HCT116 (cell line): Measurements from ENCODE around the gene NHP2. TPM values are rescaled to one million over a fixed set of nuclear protein-coding genes. Genes with fewer than 3 reads are reported as not detected.

Experiments used
- ATAC-seq: fragments of 200-7000 bp; cut with Tn5 transposase; 2 replicates; pipeline ENCODE4 v1.9.1; 2020; ENCODE audit warnings: mild to moderate bottlenecking, moderate library complexity
- BruUV-seq: library from RNA; stranded (reverse); fragments of 400-500 nt; replicated peaks from 2 replicates; lab custom pipeline; 2021; lab: Mats Ljungman, UMichigan
- CTCF ChIA-PET: fragments of 300-600 bp; sonication (Branson Sonifier 250); formaldehyde crosslinking; loops from one replicate; lab custom pipeline; 2021; ENCODE audit warnings: antibody characterized with exemption; lab: Charles Lee
- POLR2A ChIA-PET: fragments of 300-600, 350-600 bp; sonication (Branson Sonifier 250); formaldehyde crosslinking; loops from one replicate; lab custom pipeline; 2021; ENCODE audit warnings: antibody characterized with exemption; lab: Charles Lee
- RAD21 ChIA-PET, 2 experiments: fragments of 300-600 bp; sonication (Branson Sonifier 250); formaldehyde crosslinking; loops; one replicate each; lab custom pipeline; 2023; ENCODE audit warnings: low total read pairs in 2 of 2; ENCODE audit not compliant: uncharacterized antibody in 2 of 2, unreplicated experiment in 2 of 2, low non-redundant PET in 1 of 2; lab: Charles Lee
- DNase-seq: peaks from one replicate; pipeline ENCODE4 v3.0.0-alpha.2; 2010; ENCODE audit warnings: low read depth, low spot score
- H2AFZ ChIP-seq: fragments of 200-600 bp; shearing (Covaris generic), sonication (generic); 2 replicates; pipeline ENCODE4 v1.6.1; 2017; ENCODE audit warnings: low read depth, mixed run types, mixed read lengths, antibody characterized with exemption, low read length; ENCODE audit not compliant: poor library complexity, severe bottlenecking
- H3K27ac ChIP-seq: 2 replicates; pipeline ENCODE4 v1.5.1; 2012; ENCODE audit warnings: low read depth, low read length
- H3K27me3 ChIP-seq: fragments of 200-600 bp; sonication (generic); 2 replicates; pipeline ENCODE4 v1.6.1; 2016; ENCODE audit warnings: mixed run types, low read length, mixed read lengths; ENCODE audit not compliant: insufficient read depth
- H3K36me3 ChIP-seq, 2 experiments: fragments of 200-500 bp in 1 of 2; fragments of 200-600 bp in 1 of 2; sonication (Bioruptor generic) in 1 of 2; sonication (generic) in 1 of 2; 2 replicates each; pipeline versions ENCODE4 v1.5.1 to v1.6.1; 2014 to 2016; ENCODE audit warnings: low read length in 2 of 2, inconsistent platforms in 1 of 2, mixed read lengths in 1 of 2, mixed run types in 1 of 2; ENCODE audit not compliant: insufficient read depth in 2 of 2, control insufficient read depth in 1 of 2
- H3K4me1 ChIP-seq, 2 experiments: fragments of 200-600 bp in 1 of 2; sonication (generic) in 1 of 2; 2 replicates each; pipeline versions ENCODE4 v1.5.1 to v1.6.1; 2012 to 2017; ENCODE audit warnings: low read length in 2 of 2, inconsistent platforms in 1 of 2, mild to moderate bottlenecking in 1 of 2, mixed read lengths in 1 of 2, mixed run types in 1 of 2, moderate library complexity in 1 of 2; ENCODE audit not compliant: insufficient read depth in 2 of 2, control insufficient read depth in 1 of 2
- H3K4me2 ChIP-seq: fragments of 200-600 bp; sonication (generic); 2 replicates; pipeline ENCODE4 v1.6.1; 2017; ENCODE audit warnings: mixed run types, low read length, mixed read lengths
- H3K4me3 ChIP-seq, 2 experiments: fragments of 200-600 bp in 1 of 2; sonication (generic) in 1 of 2; replicated peaks in 1 of 2; 2 replicates each; pipeline ENCODE4 v1.5.1; 2011 to 2016; ENCODE audit warnings: low read length in 2 of 2, control low read depth in 1 of 2, low read depth in 1 of 2, mild to moderate bottlenecking in 1 of 2, mixed read lengths in 1 of 2, mixed run types in 1 of 2
- H3K79me2 ChIP-seq: fragments of 200-600 bp; sonication (generic); 2 replicates; pipeline ENCODE4 v1.6.1; 2017; ENCODE audit warnings: mild to moderate bottlenecking, mixed run types, low read length, moderate library complexity, mixed read lengths; ENCODE audit not compliant: insufficient read depth
- H3K9ac ChIP-seq: fragments of 200-600 bp; sonication (generic); 2 replicates; pipeline ENCODE4 v1.6.1; 2016; ENCODE audit warnings: low read length, mixed read lengths
- H3K9me2 ChIP-seq: fragments of 200-600 bp; sonication (generic), shearing (Covaris generic); 2 replicates; pipeline ENCODE4 v1.6.1; 2017; ENCODE audit warnings: mixed run types, mild to moderate bottlenecking, moderate library complexity; ENCODE audit not compliant: insufficient read depth
- H3K9me3 ChIP-seq, 2 experiments: fragments of 200-500 bp in 1 of 2; fragments of 200-600 bp in 1 of 2; sonication (Bioruptor generic) in 1 of 2; sonication (generic) in 1 of 2; 2 replicates each; pipeline ENCODE4 v1.6.1; 2014 to 2017; ENCODE audit warnings: low read length in 2 of 2, mixed read lengths in 2 of 2, inconsistent platforms in 1 of 2, low read depth in 1 of 2, mild to moderate bottlenecking in 1 of 2, mixed run types in 1 of 2, moderate library complexity in 1 of 2; ENCODE audit not compliant: control insufficient read depth in 1 of 2, insufficient read depth in 1 of 2
- H4K20me1 ChIP-seq: fragments of 200-600 bp; sonication (generic), shearing (Covaris generic); 2 replicates; pipeline ENCODE4 v1.6.1; 2017; ENCODE audit warnings: mixed run types, mild to moderate bottlenecking, moderate library complexity; ENCODE audit not compliant: insufficient read depth
- ATF3 ChIP-seq: IDR thresholded peaks from 2 replicates; pipeline ENCODE4 v1.6.1; 2012
- CEBPB ChIP-seq: IDR thresholded peaks from 2 replicates; pipeline ENCODE4 v1.6.1; 2012; ENCODE audit warnings: low read depth
- CTCF ChIP-seq, 3 experiments: fragments of 200-600 bp in 1 of 3; sonication (generic) in 1 of 3; IDR thresholded peaks in 2 of 3; conservative IDR thresholded peaks in 1 of 3; 2 replicates each; pipeline ENCODE4 v1.5.1; 2012 to 2017; ENCODE audit warnings: low read depth in 2 of 3, low read length in 2 of 3, antibody characterized with exemption in 1 of 3, borderline replicate concordance in 1 of 3, control low read depth in 1 of 3, mild to moderate bottlenecking in 1 of 3, mixed read lengths in 1 of 3, mixed run types in 1 of 3, moderate library complexity in 1 of 3; ENCODE audit not compliant: insufficient read depth in 1 of 3
- EZH2 ChIP-seq: fragments of 200-600 bp; sonication (generic); IDR thresholded peaks from 2 replicates; pipeline ENCODE4 v1.6.1; 2017; ENCODE audit warnings: antibody characterized with exemption, mixed run types
- EZH2phosphoT487 ChIP-seq: fragments of 200-600 bp; IDR thresholded peaks from 2 replicates; pipeline ENCODE4 v1.6.1; 2018; ENCODE audit warnings: antibody characterized with exemption, borderline replicate concordance
- FOSL1 ChIP-seq: IDR thresholded peaks from 2 replicates; pipeline ENCODE4 v1.6.1; 2012; ENCODE audit warnings: low read depth
- MAX ChIP-seq: IDR thresholded peaks from 2 replicates; pipeline ENCODE4 v1.6.1; 2012
- POLR2A ChIP-seq: IDR thresholded peaks from 2 replicates; pipeline ENCODE4 v1.7.0; 2011; ENCODE audit warnings: borderline replicate concordance; ENCODE audit not compliant: insufficient read depth, insufficient read length; ENCODE audit errors: extremely low read depth
- SRF ChIP-seq: IDR thresholded peaks from 2 replicates; pipeline ENCODE4 v1.6.1; 2012; ENCODE audit warnings: low read depth
- TCF7L2 ChIP-seq: IDR thresholded peaks from 2 replicates; pipeline ENCODE4 v1.7.0; 2011; ENCODE audit warnings: borderline replicate concordance, inconsistent platforms; ENCODE audit not compliant: insufficient read depth, insufficient read length; ENCODE audit errors: extremely low read depth
- ZBTB33 ChIP-seq: IDR thresholded peaks from 2 replicates; pipeline ENCODE4 v1.6.1; 2011; ENCODE audit warnings: mild to moderate bottlenecking, low read length, moderate library complexity; ENCODE audit not compliant: insufficient replicate concordance; ENCODE audit errors: extremely low read depth
- intact Hi-C: fragments of 100-400 bp; cut with micrococcal nuclease; formaldehyde crosslinking; loops from 2 replicates; pipeline ENCODE4 v1.10.0; 2022
- total RNA-seq: library from RNA; stranded (reverse); gene quantifications from one replicate; pipeline ENCODE4 v1.2.1, GENCODE V29; 2021; ENCODE audit not compliant: unreplicated experiment

The NHP2 gene
- total RNA-seq, 1 experiment from 2014 or later: 260 TPM

GRCh38 chr5:178122346-178122745, 31.3 kb downstream of the NHP2 start:
- Histone ChIP-seq H3K9ac (no peak overlapping the region), H2AFZ (no peak overlapping the region), H3K9me2 (no peaks in the 10 kb centered on the region), H3K4me1 (no peaks in the 10 kb centered on the region), H3K9me3 (no peaks in the 10 kb centered on the region), H3K27me3 (no peaks in the 10 kb centered on the region), H3K4me2 (no peak overlapping the region), H3K36me3 (no peaks in the 10 kb centered on the region; a peak in 1 of 4 replicates), H3K79me2 (no peaks in the 10 kb centered on the region), H3K4me3 (no peak overlapping the region), H3K27ac (no peak overlapping the region), H4K20me1 (no peaks in the 10 kb centered on the region)
- no TSS peak for BruUV-seq
- DNase-seq (no peak), ATAC-seq (no peak)
- ChIA-PET POLR2A (no interaction called here), CTCF (no interaction called here), RAD21 (no interaction called here)
- TF ChIP-seq CEBPB (no peak), SRF (no peak), POLR2A (no peak), MAX (no peak), ZBTB33 (no peak), CTCF (IDR thresholded peaks at IDR 0.05 in 2 of 3, conservative IDR thresholded peaks at IDR 0.05 in 1 of 3; ENCODE audit: borderline replicate concordance in 1 of 3, insufficient read depth in 1 of 3, low read depth in 2 of 3, low read length in 2 of 3) (no peak), FOSL1 (no peak), TCF7L2 (no peak), ATF3 (no peak), EZH2phosphoT487 (no peak), EZH2 (no peak)
- intact Hi-C loops: no loop called here
